Measurements from ENCODE around the gene IL4. TPM values are rescaled to one million over a fixed set of nuclear protein-coding genes. Genes with fewer than 3 reads are reported as not detected.

Gene IL4
- total and polyA plus RNA-seq, 9 of the 15 experiments (the other 6 are each of a cell fraction or from before 2014, with no cell fraction given) = 0.22 to 0.62 TPM; not detected in 7

DNA sequence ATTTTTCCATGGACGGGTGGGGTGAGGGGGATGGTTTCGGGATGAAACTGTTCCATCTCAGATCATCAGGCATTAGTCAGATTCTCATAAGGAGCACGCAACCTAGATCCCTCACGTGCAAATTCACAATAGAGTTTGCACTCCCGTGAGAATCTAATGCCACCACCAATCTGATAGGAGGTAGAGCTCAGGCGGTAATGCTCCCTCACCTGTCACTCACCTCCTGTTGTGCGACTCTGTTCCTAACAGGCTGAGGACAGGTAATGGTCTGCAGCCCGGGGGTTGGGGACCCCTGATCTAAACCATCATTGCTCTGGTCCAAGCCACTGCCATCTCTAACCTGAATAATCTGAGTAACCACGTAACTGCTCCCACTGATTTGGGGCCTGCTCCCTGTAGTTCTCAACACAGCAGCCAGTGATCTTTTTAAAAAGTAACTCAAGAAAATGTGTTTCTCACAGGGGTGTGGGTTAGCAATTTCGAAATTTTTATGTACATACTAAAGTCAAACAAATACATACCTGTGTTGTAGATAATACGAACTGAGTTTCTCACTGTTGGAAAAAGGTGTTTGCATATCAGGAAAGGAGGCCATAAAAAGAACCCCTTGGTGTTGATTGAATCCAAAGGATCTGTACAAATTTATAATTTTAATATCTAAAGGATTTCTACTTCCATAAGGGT is 27.1 kb upstream of the IL4 start (continued):
- TF ChIP-seq, protein P1, sequence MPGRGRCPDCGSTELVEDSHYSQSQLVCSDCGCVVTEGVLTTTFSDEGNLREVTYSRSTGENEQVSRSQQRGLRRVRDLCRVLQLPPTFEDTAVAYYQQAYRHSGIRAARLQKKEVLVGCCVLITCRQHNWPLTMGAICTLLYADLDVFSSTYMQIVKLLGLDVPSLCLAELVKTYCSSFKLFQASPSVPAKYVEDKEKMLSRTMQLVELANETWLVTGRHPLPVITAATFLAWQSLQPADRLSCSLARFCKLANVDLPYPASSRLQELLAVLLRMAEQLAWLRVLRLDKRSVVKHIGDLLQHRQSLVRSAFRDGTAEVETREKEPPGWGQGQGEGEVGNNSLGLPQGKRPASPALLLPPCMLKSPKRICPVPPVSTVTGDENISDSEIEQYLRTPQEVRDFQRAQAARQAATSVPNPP (IDR thresholded peaks at IDR 0.05; ENCODE audit: borderline replicate concordance, insufficient read depth, insufficient read length) = no peak
- TF ChIP-seq, protein P2, sequence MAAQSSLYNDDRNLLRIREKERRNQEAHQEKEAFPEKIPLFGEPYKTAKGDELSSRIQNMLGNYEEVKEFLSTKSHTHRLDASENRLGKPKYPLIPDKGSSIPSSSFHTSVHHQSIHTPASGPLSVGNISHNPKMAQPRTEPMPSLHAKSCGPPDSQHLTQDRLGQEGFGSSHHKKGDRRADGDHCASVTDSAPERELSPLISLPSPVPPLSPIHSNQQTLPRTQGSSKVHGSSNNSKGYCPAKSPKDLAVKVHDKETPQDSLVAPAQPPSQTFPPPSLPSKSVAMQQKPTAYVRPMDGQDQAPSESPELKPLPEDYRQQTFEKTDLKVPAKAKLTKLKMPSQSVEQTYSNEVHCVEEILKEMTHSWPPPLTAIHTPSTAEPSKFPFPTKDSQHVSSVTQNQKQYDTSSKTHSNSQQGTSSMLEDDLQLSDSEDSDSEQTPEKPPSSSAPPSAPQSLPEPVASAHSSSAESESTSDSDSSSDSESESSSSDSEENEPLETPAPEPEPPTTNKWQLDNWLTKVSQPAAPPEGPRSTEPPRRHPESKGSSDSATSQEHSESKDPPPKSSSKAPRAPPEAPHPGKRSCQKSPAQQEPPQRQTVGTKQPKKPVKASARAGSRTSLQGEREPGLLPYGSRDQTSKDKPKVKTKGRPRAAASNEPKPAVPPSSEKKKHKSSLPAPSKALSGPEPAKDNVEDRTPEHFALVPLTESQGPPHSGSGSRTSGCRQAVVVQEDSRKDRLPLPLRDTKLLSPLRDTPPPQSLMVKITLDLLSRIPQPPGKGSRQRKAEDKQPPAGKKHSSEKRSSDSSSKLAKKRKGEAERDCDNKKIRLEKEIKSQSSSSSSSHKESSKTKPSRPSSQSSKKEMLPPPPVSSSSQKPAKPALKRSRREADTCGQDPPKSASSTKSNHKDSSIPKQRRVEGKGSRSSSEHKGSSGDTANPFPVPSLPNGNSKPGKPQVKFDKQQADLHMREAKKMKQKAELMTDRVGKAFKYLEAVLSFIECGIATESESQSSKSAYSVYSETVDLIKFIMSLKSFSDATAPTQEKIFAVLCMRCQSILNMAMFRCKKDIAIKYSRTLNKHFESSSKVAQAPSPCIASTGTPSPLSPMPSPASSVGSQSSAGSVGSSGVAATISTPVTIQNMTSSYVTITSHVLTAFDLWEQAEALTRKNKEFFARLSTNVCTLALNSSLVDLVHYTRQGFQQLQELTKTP (IDR thresholded peaks at IDR 0.05; ENCODE audit: low read depth in 1 of 2, partially characterized antibody in 2 of 2) = no peak
- TF ChIP-seq, protein P3, sequence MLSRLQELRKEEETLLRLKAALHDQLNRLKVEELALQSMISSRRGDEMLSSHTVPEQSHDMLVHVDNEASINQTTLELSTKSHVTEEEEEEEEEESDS (CRISPR knock-in tag; IDR thresholded peaks at IDR 0.05) = no peak
- TF ChIP-seq FOXA1 (IDR thresholded peaks at IDR 0.05; ENCODE audit: borderline replicate concordance) (no peak), NR4A1 (CRISPR knock-in tag; IDR thresholded peaks at IDR 0.05) (no peak), NR4A1 (tag; IDR thresholded peaks at IDR 0.05) (no peak), CHCHD3 (CRISPR knock-in tag; IDR thresholded peaks at IDR 0.05) (no peak), CBFB (CRISPR knock-in tag; IDR thresholded peaks at IDR 0.05) (no peak), TEAD2 (tag; IDR thresholded peaks at IDR 0.05) (no peak), ZSCAN32 (CRISPR knock-in tag; IDR thresholded peaks at IDR 0.05) (no peak), PTBP1 (IDR thresholded peaks at IDR 0.05; ENCODE audit: low read depth, low read length) (no peak)
- TF ChIP-seq, protein P4, sequence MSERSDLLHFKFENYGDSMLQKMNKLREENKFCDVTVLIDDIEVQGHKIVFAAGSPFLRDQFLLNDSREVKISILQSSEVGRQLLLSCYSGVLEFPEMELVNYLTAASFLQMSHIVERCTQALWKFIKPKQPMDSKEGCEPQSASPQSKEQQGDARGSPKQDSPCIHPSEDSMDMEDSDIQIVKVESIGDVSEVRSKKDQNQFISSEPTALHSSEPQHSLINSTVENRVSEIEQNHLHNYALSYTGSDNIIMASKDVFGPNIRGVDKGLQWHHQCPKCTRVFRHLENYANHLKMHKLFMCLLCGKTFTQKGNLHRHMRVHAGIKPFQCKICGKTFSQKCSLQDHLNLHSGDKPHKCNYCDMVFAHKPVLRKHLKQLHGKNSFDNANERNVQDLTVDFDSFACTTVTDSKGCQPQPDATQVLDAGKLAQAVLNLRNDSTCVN (CRISPR knock-in tag; IDR thresholded peaks at IDR 0.05) = no peak

All from K562 (cell line).